Measurements from ENCODE around the gene HTRA1. TPM values are rescaled to one million over a fixed set of nuclear protein-coding genes. Genes with fewer than 3 reads are reported as not detected.
A peak's percentile ranks its signal among the peaks of the same experiment; 100 is the strongest.

Gene HTRA1
- total and polyA plus RNA-seq, 3 experiments from 2014 or later = 0.13 to 0.56 TPM; not detected in 1

DNA sequence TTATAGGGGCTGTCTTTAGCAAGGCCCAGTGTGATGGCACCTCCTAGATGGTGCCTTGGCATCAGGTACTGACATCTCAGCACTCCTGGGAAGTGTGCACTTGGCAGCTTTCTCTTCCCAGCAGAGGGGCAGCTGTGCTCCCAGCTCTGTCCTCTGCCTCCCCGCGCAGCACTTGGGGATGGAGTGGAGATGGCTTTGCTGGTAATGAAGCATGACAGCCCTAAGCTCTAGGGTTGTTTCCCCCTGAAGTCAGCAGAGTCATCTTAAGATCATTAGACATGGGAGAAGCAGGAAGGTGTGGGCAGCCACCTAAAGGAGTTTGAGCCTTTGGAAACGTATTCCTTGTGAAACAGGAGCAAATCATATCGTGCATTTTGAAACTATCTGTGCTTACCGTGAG lies 46.7 kb downstream of the HTRA1 start:
- H3K27ac Mint-ChIP-seq = no peak overlapping the region
- H3K9me3 ChIP-seq (ENCODE audit: low read length) = no peaks in the 10 kb centered on the region
- no peaks in the 10 kb centered on the region for H3K36me3 ChIP-seq (ENCODE audit: insufficient read depth, low read length)
- no peaks in the 10 kb centered on the region for H3K36me3 Mint-ChIP-seq
- H3K9me3 Mint-ChIP-seq = no peaks in the 10 kb centered on the region
- H3K4me3 ChIP-seq (ENCODE audit: low read length) = no peak overlapping the region
- ChIA-PET POLR2A (no interaction called here), CTCF (interaction anchor here (3.4 kb wide), 1 partner anchor 58 kb away, joined by 15 read pairs; no protein-coding TSS in a partner anchor)
- no peak overlapping the region for H3K27ac ChIP-seq (ENCODE audit: low read depth, low read length)
- H3K27me3 Mint-ChIP-seq = peaks cover 1 to 6% of the 10 kb centered on the region in 2 donors
- H3K4me3 Mint-ChIP-seq = no peak overlapping the region
- DNase-seq = no peak
- no peaks in the 10 kb centered on the region for H3K4me1 ChIP-seq (ENCODE audit: insufficient read depth, low read length)
- peaks cover 5 to 9% (median 5%) of the 10 kb centered on the region in 3 donors for H3K4me1 Mint-ChIP-seq
- no peaks in the 10 kb centered on the region for H3K27me3 ChIP-seq (ENCODE audit: insufficient read depth, low read length, poor library complexity, severe bottlenecking)

DNA sequence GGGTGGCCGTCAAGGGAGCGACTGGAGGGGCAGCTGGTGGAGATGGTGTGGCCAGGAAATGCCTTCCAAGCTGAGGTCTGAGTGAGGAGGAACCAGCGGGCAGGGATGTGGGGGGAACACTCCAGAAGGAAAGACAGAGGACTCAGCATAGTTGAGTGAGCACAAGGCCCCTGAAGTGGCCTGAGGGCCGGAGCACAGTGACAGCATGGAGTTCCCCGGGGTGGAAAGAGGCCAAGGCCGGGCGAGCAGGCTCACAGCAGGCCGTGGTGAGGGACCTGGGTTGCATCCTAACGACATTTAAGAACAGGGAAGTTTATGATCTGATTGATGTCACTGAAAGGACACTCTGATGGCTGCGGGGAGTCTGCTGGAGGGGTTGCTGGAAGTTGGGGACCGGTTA lies 48.0 kb downstream of the HTRA1 start:
- Histone ChIP-seq H3K4me1 (ENCODE audit: insufficient read depth, low read length) (no peaks in the 10 kb centered on the region), H3K27ac (ENCODE audit: low read depth, low read length) (no peak overlapping the region), H3K9me3 (ENCODE audit: low read length) (no peaks in the 10 kb centered on the region), H3K27me3 (ENCODE audit: insufficient read depth, low read length, poor library complexity, severe bottlenecking) (no peaks in the 10 kb centered on the region), H3K36me3 (ENCODE audit: insufficient read depth, low read length) (no peaks in the 10 kb centered on the region), H3K4me3 (ENCODE audit: low read length) (no peak overlapping the region)
- peaks cover 11 to 17% (median 13%) of the 10 kb centered on the region in 3 donors for H3K4me1 Mint-ChIP-seq
- no peak for DNase-seq
- ChIA-PET POLR2A (no interaction called here), CTCF (interaction anchor here (0.7 to 3.4 kb wide), 2 partner anchors 11 to 56 kb away, joined by 3 to 15 read pairs; no protein-coding TSS in a partner anchor)
- H3K4me3 Mint-ChIP-seq = peak overlapping the region in 1 of 7 donors; percentile 63
- no peaks in the 10 kb centered on the region for H3K36me3 Mint-ChIP-seq
- H3K9me3 Mint-ChIP-seq = no peaks in the 10 kb centered on the region
- H3K27ac Mint-ChIP-seq = peak overlapping the region in 1 of 8 donors; percentile 63
- peaks cover 1 to 6% of the 10 kb centered on the region in 2 donors for H3K27me3 Mint-ChIP-seq

DNA sequence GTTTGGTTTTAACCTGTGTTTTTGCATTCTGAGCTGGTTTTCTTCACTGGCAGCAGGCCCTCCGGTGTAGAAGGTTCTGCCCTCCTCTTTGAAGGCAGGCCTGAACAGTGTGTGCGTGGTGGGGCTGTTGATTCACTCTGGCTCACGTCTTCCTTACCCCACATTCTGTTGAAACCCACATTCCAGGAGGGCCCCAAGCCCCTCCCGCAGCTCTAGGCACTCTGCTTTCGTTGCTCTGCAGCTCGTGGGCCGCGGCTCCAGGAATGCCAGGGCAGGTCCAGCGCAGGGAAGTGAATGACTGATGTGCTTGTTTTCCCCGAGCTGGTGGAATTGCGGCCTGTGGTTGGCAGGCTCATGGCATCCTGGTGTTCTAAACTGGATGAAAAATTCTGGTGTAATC lies 49.0 kb downstream of the HTRA1 start:
- H3K9me3 Mint-ChIP-seq = no peaks in the 10 kb centered on the region
- no peaks in the 10 kb centered on the region for H3K36me3 Mint-ChIP-seq
- peaks cover 1 to 6% of the 10 kb centered on the region in 2 donors for H3K27me3 Mint-ChIP-seq
- POLR2A ChIA-PET = no interaction called here
- no peak overlapping the region for H3K4me3 Mint-ChIP-seq
- H3K4me1 Mint-ChIP-seq = peaks cover 19 to 27% (median 23%) of the 10 kb centered on the region in 3 donors
- Histone ChIP-seq H3K27ac (ENCODE audit: low read depth, low read length) (no peak overlapping the region), H3K36me3 (ENCODE audit: insufficient read depth, low read length) (no peaks in the 10 kb centered on the region), H3K4me3 (ENCODE audit: low read length) (no peak overlapping the region), H3K4me1 (ENCODE audit: insufficient read depth, low read length) (peaks cover 7% of the 10 kb centered on the region), H3K9me3 (ENCODE audit: low read length) (no peaks in the 10 kb centered on the region), H3K27me3 (ENCODE audit: insufficient read depth, low read length, poor library complexity, severe bottlenecking) (no peaks in the 10 kb centered on the region)
- no peak for DNase-seq
- CTCF ChIA-PET = interaction anchor here (1.4 to 3.4 kb wide), 2 partner anchors 13 to 55 kb away, joined by 3 to 15 read pairs; no protein-coding TSS in a partner anchor
- no peak overlapping the region for H3K27ac Mint-ChIP-seq

DNA sequence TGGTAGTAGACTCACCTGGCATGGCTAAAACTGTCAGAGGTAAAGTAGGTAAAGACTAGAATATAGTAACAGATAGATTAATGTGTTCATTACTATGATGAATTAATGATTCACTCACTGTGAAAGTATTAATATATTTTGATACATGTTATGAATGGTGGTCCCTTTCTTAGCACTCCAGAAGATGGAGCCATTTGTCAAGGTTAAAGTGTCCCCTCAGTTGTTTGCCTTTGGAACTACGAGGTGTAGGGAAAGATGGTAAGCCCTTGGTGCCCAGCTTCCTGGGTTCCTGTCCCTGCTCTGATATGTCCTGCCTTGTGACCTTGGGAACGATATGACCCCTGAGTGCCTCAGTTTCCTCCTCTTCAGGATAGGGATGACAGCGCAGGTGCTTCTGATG lies 49.4 kb downstream of the HTRA1 start:
- H3K9me3 Mint-ChIP-seq = no peaks in the 10 kb centered on the region

DNA sequence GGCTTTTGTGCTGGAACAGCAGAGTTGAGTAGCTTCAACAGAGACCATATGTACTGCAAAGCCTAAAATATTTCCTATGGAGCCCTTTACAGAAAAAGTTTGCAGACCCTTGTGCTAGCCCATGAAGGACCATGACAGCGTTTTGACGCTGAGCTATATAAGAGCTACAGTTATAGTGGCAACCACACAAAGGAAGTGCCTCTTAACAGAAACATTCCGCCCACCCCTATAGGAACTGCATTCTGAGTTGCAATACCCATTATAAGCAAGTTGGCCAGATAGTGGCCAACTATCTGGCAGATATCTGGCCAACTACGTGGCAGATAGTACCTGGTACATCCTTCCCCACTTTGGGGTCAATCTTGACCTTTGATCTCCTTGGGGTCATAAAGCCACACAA lies 51.7 kb downstream of the HTRA1 start:
- POLR2A ChIA-PET = no interaction called here
- CTCF ChIA-PET = interaction anchor here (0.9 to 3.0 kb wide), 2 partner anchors 17 to 53 kb away, joined by 3 to 13 read pairs; no protein-coding TSS in a partner anchor
- Histone ChIP-seq H3K36me3 (ENCODE audit: insufficient read depth, low read length) (no peaks in the 10 kb centered on the region), H3K9me3 (ENCODE audit: low read length) (no peaks in the 10 kb centered on the region), H3K27ac (ENCODE audit: low read depth, low read length) (no peak overlapping the region), H3K27me3 (ENCODE audit: insufficient read depth, low read length, poor library complexity, severe bottlenecking) (no peaks in the 10 kb centered on the region), H3K4me1 (ENCODE audit: insufficient read depth, low read length) (peaks cover 26% of the 10 kb centered on the region), H3K4me3 (ENCODE audit: low read length) (no peak overlapping the region)
- Mint-ChIP-seq H3K4me3 (peak overlapping the region in 1 of 7 donors; percentile 23), H3K27ac (peak overlapping the region in 1 of 8 donors; percentile 68), H3K36me3 (no peaks in the 10 kb centered on the region), H3K4me1 (peaks cover 39 to 49% (median 45%) of the 10 kb centered on the region in 3 donors), H3K27me3 (peaks cover 1 to 6% of the 10 kb centered on the region in 2 donors), H3K9me3 (no peaks in the 10 kb centered on the region)
- no peak for DNase-seq

More for the DNA sequence above, 49.4 kb downstream of the HTRA1 start:
- Histone ChIP-seq H3K4me3 (ENCODE audit: low read length) (no peak overlapping the region), H3K27ac (ENCODE audit: low read depth, low read length) (no peak overlapping the region), H3K9me3 (ENCODE audit: low read length) (no peaks in the 10 kb centered on the region), H3K27me3 (ENCODE audit: insufficient read depth, low read length, poor library complexity, severe bottlenecking) (no peaks in the 10 kb centered on the region), H3K36me3 (ENCODE audit: insufficient read depth, low read length) (no peaks in the 10 kb centered on the region), H3K4me1 (ENCODE audit: insufficient read depth, low read length) (peaks cover 11% of the 10 kb centered on the region)
- Mint-ChIP-seq H3K36me3 (no peaks in the 10 kb centered on the region), H3K4me1 (peaks cover 23 to 31% (median 27%) of the 10 kb centered on the region in 3 donors), H3K27ac (no peak overlapping the region), H3K4me3 (no peak overlapping the region), H3K27me3 (peaks cover 1 to 6% of the 10 kb centered on the region in 2 donors)
- ChIA-PET CTCF (interaction anchor here (1.4 to 3.4 kb wide), 3 partner anchors 12 to 55 kb away, joined by 3 to 15 read pairs (median 13); no protein-coding TSS in a partner anchor), POLR2A (no interaction called here)
- no peak for DNase-seq

DNA sequence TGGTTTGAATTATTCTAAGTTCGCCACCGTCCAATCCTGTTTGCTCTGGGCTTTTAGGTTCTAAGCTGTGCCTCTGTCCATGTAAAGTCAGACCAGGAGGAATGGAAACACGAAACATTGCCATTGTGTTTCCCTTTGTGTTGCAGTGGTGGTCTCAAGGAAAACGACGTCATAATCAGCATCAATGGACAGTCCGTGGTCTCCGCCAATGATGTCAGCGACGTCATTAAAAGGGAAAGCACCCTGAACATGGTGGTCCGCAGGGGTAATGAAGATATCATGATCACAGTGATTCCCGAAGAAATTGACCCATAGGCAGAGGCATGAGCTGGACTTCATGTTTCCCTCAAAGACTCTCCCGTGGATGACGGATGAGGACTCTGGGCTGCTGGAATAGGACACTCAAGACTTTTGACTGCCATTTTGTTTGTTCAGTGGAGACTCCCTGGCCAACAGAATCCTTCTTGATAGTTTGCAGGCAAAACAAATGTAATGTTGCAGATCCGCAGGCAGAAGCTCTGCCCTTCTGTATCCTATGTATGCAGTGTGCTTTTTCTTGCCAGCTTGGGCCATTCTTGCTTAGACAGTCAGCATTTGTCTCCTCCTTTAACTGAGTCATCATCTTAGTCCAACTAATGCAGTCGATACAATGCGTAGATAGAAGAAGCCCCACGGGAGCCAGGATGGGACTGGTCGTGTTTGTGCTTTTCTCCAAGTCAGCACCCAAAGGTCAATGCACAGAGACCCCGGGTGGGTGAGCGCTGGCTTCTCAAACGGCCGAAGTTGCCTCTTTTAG lies 52.9 kb downstream of the HTRA1 start:
- no peak for DNase-seq
- H3K36me3 Mint-ChIP-seq = no peaks in the 10 kb centered on the region
- Histone ChIP-seq H3K36me3 (ENCODE audit: insufficient read depth, low read length) (no peaks in the 10 kb centered on the region), H3K27ac (ENCODE audit: low read depth, low read length) (no peak overlapping the region), H3K9me3 (ENCODE audit: low read length) (no peaks in the 10 kb centered on the region), H3K4me3 (ENCODE audit: low read length) (no peak overlapping the region), H3K27me3 (ENCODE audit: insufficient read depth, low read length, poor library complexity, severe bottlenecking) (no peaks in the 10 kb centered on the region), H3K4me1 (ENCODE audit: insufficient read depth, low read length) (peaks cover 26% of the 10 kb centered on the region)
- H3K27me3 Mint-ChIP-seq = peaks cover 0 to 4% of the 10 kb centered on the region in 2 donors
- POLR2A ChIA-PET = no interaction called here
- H3K4me1 Mint-ChIP-seq = peaks cover 45 to 54% (median 45%) of the 10 kb centered on the region in 3 donors
- peak overlapping the region in 1 of 8 donors; percentile 26 for H3K27ac Mint-ChIP-seq
- peak overlapping the region in 1 of 7 donors; percentile 36 for H3K4me3 Mint-ChIP-seq
- CTCF ChIA-PET = interaction anchor here (1.4 to 4.3 kb wide), 5 partner anchors 18 to 54 kb away, joined by 4 to 28 read pairs (median 8); no protein-coding TSS in a partner anchor
- no peaks in the 10 kb centered on the region for H3K9me3 Mint-ChIP-seq

GRCh38 chr10:122515022-122515424 lies 53.7 kb downstream of the HTRA1 start:
- H3K27ac ChIP-seq (ENCODE audit: low read depth, low read length) = no peak overlapping the region
- no peak for DNase-seq
- H3K9me3 ChIP-seq (ENCODE audit: low read length) = no peaks in the 10 kb centered on the region
- no peaks in the 10 kb centered on the region for H3K27me3 ChIP-seq (ENCODE audit: insufficient read depth, low read length, poor library complexity, severe bottlenecking)
- Mint-ChIP-seq H3K36me3 (no peaks in the 10 kb centered on the region), H3K4me3 (peak overlapping the region in 2 of 7 donors; percentile 41 to 53), H3K27ac (peak overlapping the region in 3 of 8 donors; percentile 76 to 90 (median 81)), H3K4me1 (peaks cover 45 to 54% (median 45%) of the 10 kb centered on the region in 3 donors), H3K9me3 (no peaks in the 10 kb centered on the region), H3K27me3 (peaks cover 0 to 3% of the 10 kb centered on the region in 2 donors)
- no peaks in the 10 kb centered on the region for H3K36me3 ChIP-seq (ENCODE audit: insufficient read depth, low read length)
- ChIA-PET POLR2A (interaction anchor here (0.8 kb wide), 1 partner anchor 47 kb away, joined by 3 read pairs; no protein-coding TSS in a partner anchor), CTCF (interaction anchor here (0.8 to 4.3 kb wide), 6 partner anchors 19 to 53 kb away, joined by 3 to 28 read pairs (median 6); no protein-coding TSS in a partner anchor)
- H3K4me1 ChIP-seq (ENCODE audit: insufficient read depth, low read length) = peaks cover 26% of the 10 kb centered on the region
- no peak overlapping the region for H3K4me3 ChIP-seq (ENCODE audit: low read length)

All from CD8-positive, alpha-beta memory T cell (primary cell).